BLaER1 (cell line): Measurements from ENCODE around the gene EGFL7.

Experiments used
- H3K27ac ChIP-seq: shearing (Covaris generic); formaldehyde crosslinking; 2 replicates; pipeline ENCODE4 v1.8.1; 2022
- H3K27me3 ChIP-seq: shearing (Covaris generic); formaldehyde crosslinking; 2 replicates; pipeline ENCODE4 v1.8.1; 2022
- H3K36me3 ChIP-seq: shearing (Covaris generic); formaldehyde crosslinking; 2 replicates; pipeline ENCODE4 v1.8.1; 2022
- H3K4me1 ChIP-seq: shearing (Covaris generic); formaldehyde crosslinking; 2 replicates; pipeline ENCODE4 v1.8.1; 2022
- H3K4me2 ChIP-seq: shearing (Covaris generic); formaldehyde crosslinking; 2 replicates; pipeline ENCODE4 v1.8.1; 2022
- H3K4me3 ChIP-seq: shearing (Covaris generic); formaldehyde crosslinking; 2 replicates; pipeline ENCODE4 v1.8.1; 2022
- H3K9ac ChIP-seq: shearing (Covaris generic); formaldehyde crosslinking; 2 replicates; pipeline ENCODE4 v1.8.1; 2022
- H3K9me3 ChIP-seq: shearing (Covaris generic); formaldehyde crosslinking; 2 replicates; pipeline ENCODE4 v1.8.1; 2022
- H4K20me1 ChIP-seq: shearing (Covaris generic); formaldehyde crosslinking; 2 replicates; pipeline ENCODE4 v1.8.1; 2022
- Cebpa-rat ChIP-seq: shearing (Covaris generic); IDR thresholded peaks from 2 replicates; pipeline ENCODE4 v1.8.1; 2022

EGFL7 gene

DNA sequence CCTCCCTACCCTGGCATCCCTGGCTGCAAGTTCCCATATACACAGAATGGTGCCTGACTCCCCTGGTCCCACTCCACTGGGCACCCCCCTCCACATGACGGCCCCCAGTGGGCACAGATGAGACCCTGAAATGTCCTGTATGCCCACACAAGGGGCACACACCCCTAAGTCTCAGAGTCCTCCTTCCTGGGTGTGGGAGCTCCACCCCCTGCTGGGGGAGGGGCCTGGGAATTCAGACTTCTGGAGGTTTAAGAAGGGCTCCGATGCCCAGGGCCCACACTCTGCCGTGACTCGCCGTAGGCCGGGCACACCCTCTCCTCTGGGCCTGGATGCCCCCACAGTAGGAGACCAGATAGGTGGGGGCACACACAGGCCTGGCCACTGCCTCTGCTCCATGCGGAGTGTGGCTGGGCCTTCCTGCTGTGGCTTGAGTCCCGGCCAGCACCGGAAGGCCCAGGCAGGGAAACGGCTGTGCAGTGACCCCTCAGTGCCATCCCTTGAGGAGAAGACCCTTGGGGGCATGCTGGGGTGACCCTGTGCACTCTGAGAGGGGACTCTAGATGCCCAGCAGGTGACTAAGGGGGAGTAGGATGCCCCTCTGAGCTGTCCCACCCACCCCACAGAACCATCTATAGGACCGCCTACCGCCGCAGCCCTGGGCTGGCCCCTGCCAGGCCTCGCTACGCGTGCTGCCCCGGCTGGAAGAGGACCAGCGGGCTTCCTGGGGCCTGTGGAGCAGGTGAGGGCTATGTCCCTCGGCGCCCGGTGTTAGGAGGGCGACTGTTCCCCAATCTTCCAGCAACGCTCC, 6.5 kb downstream of the EGFL7 start:
- no peak for TF ChIP-seq Cebpa-rat
- Histone ChIP-seq H3K36me3 (peaks cover 34% of the 10 kb centered on the region), H3K4me1 (peaks cover 95% of the 10 kb centered on the region), H3K27ac (peak overlapping the region; percentile 67), H4K20me1 (peaks cover 75% of the 10 kb centered on the region), H3K9me3 (no peaks in the 10 kb centered on the region), H3K4me3 (no peak overlapping the region), H3K9ac (no peak overlapping the region), H3K27me3 (peaks cover 29% of the 10 kb centered on the region; the same call in 1 of the 2 replicates), H3K4me2 (peak overlapping the region; percentile 99)

DNA sequence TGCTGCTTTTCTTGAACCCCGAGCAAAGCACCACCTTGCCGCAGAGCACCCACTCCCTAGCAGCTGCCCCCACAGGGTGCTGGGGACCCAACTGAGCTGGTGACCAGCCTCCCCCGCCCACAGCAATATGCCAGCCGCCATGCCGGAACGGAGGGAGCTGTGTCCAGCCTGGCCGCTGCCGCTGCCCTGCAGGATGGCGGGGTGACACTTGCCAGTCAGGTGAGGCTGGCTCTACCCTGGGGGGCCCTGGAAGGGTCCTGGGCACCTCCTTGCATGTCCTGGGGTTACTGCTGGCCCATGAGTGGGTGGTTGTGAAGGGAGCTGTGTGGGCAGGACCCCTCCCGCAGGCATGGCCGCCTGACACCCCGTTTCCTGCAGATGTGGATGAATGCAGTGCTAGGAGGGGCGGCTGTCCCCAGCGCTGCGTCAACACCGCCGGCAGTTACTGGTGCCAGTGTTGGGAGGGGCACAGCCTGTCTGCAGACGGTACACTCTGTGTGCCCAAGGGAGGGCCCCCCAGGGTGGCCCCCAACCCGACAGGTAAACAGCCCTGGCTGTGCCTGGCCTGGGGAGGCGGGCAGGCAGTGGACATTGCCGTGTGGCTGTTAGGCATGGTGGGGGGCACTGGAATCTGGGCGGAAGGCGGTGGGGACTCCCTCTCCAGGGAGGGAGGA, 7.2 kb downstream of the EGFL7 start:
- H3K4me1 ChIP-seq: peaks cover 95% of the 10 kb centered on the region
- no peaks in the 10 kb centered on the region for H3K9me3 ChIP-seq
- H3K36me3 ChIP-seq: peaks cover 41% of the 10 kb centered on the region
- H3K4me3 ChIP-seq: 0 out of 2 replicates have a peak overlapping the region, but pooled peaks have one; percentile 3
- TF ChIP-seq Cebpa-rat: no peak
- H4K20me1 ChIP-seq: peaks cover 76% of the 10 kb centered on the region
- peaks cover 22% of the 10 kb centered on the region; the same call in 1 of the 2 replicates for H3K27me3 ChIP-seq
- peak overlapping the region; percentile 41; the same call in 1 of the 2 replicates for H3K9ac ChIP-seq
- peak overlapping the region; percentile 99 for H3K4me2 ChIP-seq
- H3K27ac ChIP-seq: peak overlapping the region; percentile 67

DNA sequence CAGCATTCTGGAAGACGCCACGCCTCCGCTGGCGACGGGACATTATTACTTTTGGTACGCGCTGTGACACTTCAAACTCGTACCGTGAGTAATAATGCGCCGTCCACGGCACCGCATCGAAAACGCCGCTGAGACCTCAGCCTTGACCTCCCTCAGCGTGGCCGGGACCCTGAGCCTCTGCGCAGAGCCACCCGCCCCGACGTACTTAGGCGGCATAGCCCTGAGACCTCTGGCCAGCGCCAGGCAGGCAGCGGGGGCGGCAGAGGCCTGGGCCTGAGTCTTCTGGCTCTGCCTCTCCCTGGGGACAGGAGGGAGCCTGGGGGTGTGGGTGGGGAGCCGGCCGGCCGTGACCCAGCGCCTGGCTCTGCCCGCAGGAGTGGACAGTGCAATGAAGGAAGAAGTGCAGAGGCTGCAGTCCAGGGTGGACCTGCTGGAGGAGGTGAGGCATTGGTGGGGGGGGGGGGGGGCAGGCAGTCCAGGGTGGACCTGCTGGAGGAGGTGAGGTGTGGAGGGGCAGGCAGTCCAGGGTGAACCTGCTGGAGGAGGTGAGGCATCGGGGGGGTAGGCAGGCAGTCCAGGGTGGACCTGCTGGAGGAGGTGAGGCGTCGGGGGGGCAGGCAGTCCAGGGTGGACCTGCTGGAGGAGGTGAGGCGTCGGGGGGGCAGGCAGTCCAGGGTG, 8.0 kb downstream of the EGFL7 start:
- TF ChIP-seq Cebpa-rat: no peak
- Histone ChIP-seq H4K20me1 (peaks cover 80% of the 10 kb centered on the region), H3K9me3 (no peaks in the 10 kb centered on the region), H3K27me3 (peaks cover 17% of the 10 kb centered on the region; the same call in 1 of the 2 replicates), H3K4me3 (0 out of 2 replicates have a peak overlapping the region, but pooled peaks have one; percentile 3), H3K27ac (peak overlapping the region; percentile 67), H3K4me1 (peaks cover 96% of the 10 kb centered on the region), H3K4me2 (peak overlapping the region; percentile 99), H3K9ac (peak overlapping the region; percentile 41; the same call in 1 of the 2 replicates), H3K36me3 (peaks cover 45% of the 10 kb centered on the region)

DNA sequence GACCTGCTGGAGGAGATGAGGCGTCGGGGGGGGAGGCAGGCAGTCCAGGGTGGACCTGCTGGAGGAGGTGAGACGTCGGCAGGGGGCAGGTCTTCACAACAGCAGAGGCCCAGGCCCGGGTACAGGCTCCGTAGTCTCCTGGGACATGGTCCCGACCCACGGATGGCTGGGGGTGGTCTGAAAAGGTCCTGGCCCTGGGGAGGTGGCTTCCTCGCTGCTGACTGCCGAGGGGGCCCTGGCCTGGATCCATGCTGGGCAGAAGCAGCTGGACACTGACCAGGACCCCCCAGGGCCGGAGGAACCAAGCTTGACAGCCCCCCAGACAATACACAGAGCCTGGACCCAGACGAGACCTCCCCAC, 8.5 kb downstream of the EGFL7 start:
- peaks cover 84% of the 10 kb centered on the region for H4K20me1 ChIP-seq
- peak overlapping the region; percentile 99 for H3K4me2 ChIP-seq
- peaks cover 98% of the 10 kb centered on the region for H3K4me1 ChIP-seq

DNA sequence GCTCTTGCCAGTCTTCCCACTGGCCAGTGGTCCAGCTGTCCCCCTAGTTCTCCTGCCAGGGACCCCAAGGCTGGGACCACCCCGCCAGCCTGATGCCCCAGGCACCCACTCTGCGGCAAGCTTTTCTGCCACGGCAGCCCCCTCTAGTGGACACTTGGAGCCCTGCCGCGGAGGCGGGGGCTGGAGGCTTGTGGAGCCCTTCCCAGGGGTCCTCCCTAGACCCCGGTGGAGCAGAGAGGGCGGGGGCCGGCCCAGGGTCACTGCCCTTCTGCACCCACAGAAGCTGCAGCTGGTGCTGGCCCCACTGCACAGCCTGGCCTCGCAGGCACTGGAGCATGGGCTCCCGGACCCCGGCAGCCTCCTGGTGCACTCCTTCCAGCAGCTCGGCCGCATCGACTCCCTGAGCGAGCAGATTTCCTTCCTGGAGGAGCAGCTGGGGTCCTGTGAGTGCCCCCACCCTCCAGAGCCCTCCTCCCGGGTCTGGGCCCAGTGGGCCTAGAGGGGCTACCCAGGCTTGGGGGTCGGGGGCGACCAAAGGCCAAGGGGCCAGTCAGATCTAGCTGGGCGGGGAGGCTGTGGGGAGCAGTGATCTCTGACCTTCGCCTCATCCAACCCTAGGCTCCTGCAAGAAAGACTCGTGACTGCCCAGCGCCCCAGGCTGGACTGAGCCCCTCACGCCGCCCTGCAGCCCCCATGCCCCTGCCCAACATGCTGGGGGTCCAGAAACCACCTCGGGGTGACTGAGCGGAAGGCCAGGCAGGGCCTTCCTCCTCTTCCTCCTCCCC, 9.1 kb downstream of the EGFL7 start:
- no peak for TF ChIP-seq Cebpa-rat
- Histone ChIP-seq H3K4me2 (peak overlapping the region; percentile 99), H3K4me1 (peaks cover 92% of the 10 kb centered on the region), H3K9ac (peak overlapping the region; percentile 29; the same call in 1 of the 2 replicates), H3K27me3 (peaks cover 9% of the 10 kb centered on the region; the same call in 1 of the 2 replicates), H3K36me3 (peaks cover 55% of the 10 kb centered on the region), H3K27ac (peak overlapping the region; percentile 67), H3K4me3 (no peak overlapping the region), H4K20me1 (peaks cover 82% of the 10 kb centered on the region), H3K9me3 (no peaks in the 10 kb centered on the region)

More for the DNA sequence above, 8.5 kb downstream of the EGFL7 start:
- H3K36me3 ChIP-seq: peaks cover 50% of the 10 kb centered on the region
- no peak for TF ChIP-seq Cebpa-rat
- H3K9me3 ChIP-seq: no peaks in the 10 kb centered on the region
- no peak overlapping the region for H3K4me3 ChIP-seq
- H3K27ac ChIP-seq: peak overlapping the region; percentile 67
- peak overlapping the region; percentile 29; the same call in 1 of the 2 replicates for H3K9ac ChIP-seq
- H3K27me3 ChIP-seq: peaks cover 14% of the 10 kb centered on the region; the same call in 1 of the 2 replicates

DNA sequence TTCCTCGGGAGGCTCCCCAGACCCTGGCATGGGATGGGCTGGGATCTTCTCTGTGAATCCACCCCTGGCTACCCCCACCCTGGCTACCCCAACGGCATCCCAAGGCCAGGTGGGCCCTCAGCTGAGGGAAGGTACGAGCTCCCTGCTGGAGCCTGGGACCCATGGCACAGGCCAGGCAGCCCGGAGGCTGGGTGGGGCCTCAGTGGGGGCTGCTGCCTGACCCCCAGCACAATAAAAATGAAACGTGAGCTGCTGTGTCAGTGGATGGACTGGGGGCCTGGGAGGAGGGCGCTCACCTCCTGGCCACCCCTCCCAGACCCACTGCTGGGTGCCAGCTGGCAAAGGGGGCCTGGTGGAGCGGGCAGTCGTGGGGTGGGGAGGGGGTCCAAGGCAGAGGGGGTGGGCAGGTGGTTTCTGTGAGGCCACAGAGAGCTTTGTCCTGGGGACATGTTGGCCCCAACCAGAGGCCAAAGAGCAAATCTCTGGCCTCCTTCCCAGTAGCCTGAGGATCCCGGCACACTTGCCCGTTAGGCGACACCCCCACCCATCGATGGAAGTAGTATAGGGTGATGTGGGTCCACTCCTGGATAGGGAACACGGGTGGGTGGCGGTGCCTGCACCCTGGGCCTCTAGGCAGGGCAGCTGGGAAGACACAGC, 9.8 kb downstream of the EGFL7 start:
- H3K4me1 ChIP-seq: peaks cover 85% of the 10 kb centered on the region
- no peak overlapping the region for H3K9ac ChIP-seq
- peaks cover 61% of the 10 kb centered on the region for H3K36me3 ChIP-seq
- no peaks in the 10 kb centered on the region for H3K9me3 ChIP-seq
- TF ChIP-seq Cebpa-rat: no peak
- peaks cover 2% of the 10 kb centered on the region; the same call in 1 of the 2 replicates for H3K27me3 ChIP-seq
- no peak overlapping the region for H3K4me3 ChIP-seq
- peak overlapping the region; percentile 99 for H3K4me2 ChIP-seq
- peak overlapping the region; percentile 67 for H3K27ac ChIP-seq
- H4K20me1 ChIP-seq: peaks cover 81% of the 10 kb centered on the region

DNA sequence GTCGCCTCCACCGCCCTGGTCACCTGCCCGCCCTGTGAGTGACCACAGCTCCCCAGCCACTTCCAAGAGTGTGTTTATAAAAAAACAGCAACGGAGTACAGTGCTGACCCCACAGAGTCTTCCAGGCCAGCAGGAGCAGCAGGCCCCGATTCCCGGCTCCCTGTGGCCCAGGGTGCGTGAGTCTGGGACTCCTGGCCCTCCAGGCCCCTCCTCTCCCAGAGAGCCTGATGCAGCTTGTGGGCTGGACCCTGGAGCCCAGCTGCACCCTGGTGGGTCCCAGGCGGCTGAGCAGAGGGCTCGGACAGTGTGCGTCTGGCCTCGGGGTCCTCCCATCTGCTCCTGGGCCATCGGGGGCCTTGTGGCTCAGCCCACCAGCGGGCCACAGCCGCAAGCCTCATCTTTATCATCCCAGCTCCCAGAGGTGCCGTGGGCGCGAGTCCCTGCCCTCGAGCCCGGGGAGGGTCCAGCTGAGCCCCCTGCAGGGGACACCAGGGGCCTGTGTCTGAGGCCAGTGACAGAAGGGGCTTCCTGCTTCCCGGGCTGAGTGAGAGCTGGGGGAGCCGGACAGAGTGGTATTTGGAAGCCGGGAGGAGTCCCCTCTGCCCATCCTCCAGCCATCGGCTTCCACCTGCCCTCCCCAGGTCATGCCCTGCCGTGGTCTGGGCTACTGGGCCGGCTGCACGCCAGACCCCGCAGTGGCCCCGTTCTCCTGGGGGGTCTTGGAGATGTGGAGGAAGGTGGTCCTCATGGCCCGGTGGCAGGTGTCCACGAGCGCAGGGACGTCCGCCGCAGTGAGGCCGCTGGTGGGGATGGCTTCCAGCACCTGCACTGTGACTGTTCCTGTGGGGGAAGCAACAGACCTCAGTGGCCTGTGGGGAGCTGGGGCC, 10.6 kb downstream of the EGFL7 start:
- Histone ChIP-seq H3K9ac (no peak overlapping the region), H3K27ac (peak overlapping the region; percentile 63), H3K4me1 (peaks cover 83% of the 10 kb centered on the region), H3K36me3 (peaks cover 68% of the 10 kb centered on the region), H3K4me3 (no peak overlapping the region), H3K4me2 (peak overlapping the region; percentile 99), H3K27me3 (no peaks in the 10 kb centered on the region), H4K20me1 (peaks cover 81% of the 10 kb centered on the region), H3K9me3 (no peaks in the 10 kb centered on the region)
- no peak for TF ChIP-seq Cebpa-rat
